ACC112 (cell line): ENCODE results near the gene CISD3.
A peak's percentile ranks its signal among the peaks of the same experiment; 100 is the strongest.

Experiments used
- H2AFZ ChIP-seq: fragments of 200-600 bp; sonication (generic); one replicate; pipeline ENCODE4 v1.6.0; 2017; ENCODE audit warnings: antibody characterized with exemption, low read length; ENCODE audit not compliant: unreplicated experiment
- H3K27ac ChIP-seq: fragments of 200-600 bp; sonication (generic); 2 replicates; pipeline ENCODE4 v1.5.1; 2014; ENCODE audit warnings: low read depth, mild to moderate bottlenecking, antibody characterized with exemption, low read length, moderate library complexity
- H3K27me3 ChIP-seq: fragments of 200-600 bp; sonication (generic); 2 replicates; pipeline ENCODE4 v1.6.1; 2014; ENCODE audit warnings: mild to moderate bottlenecking, antibody characterized with exemption, low read length, moderate library complexity, mixed read lengths; ENCODE audit not compliant: insufficient read depth
- H3K36me3 ChIP-seq: fragments of 200-600 bp; sonication (generic); 2 replicates; pipeline ENCODE4 v1.6.1; 2016; ENCODE audit warnings: mild to moderate bottlenecking, antibody characterized with exemption, low read length, moderate library complexity, mixed read lengths; ENCODE audit not compliant: insufficient read depth
- H3K4me1 ChIP-seq: fragments of 200-600 bp; sonication (generic); one replicate; pipeline ENCODE4 v1.6.1; 2016; ENCODE audit warnings: low read length, mixed read lengths; ENCODE audit not compliant: insufficient read depth, unreplicated experiment, control insufficient read depth
- H3K4me3 ChIP-seq: fragments of 200-600 bp; sonication (generic); 2 replicates; pipeline ENCODE4 v1.5.1; 2014; ENCODE audit warnings: mild to moderate bottlenecking, low read depth, low read length
- H3K79me2 ChIP-seq: fragments of 200-600 bp; sonication (generic); one replicate; pipeline ENCODE4 v1.6.0; 2016; ENCODE audit warnings: low read length; ENCODE audit not compliant: control insufficient read depth, unreplicated experiment, insufficient read depth

Gene CISD3

GRCh38 chr17:38746849-38747462 lies 16.8 kb downstream of the CISD3 start:
- Histone ChIP-seq H3K36me3 (no peaks in the 10 kb centered on the region), H3K27me3 (no peaks in the 10 kb centered on the region), H3K79me2 (peaks cover 57% of the 10 kb centered on the region), H3K4me1 (peaks cover 38% of the 10 kb centered on the region), H3K4me3 (peak overlapping the region; percentile 93), H2AFZ (peak overlapping the region; percentile 4), H3K27ac (peak overlapping the region; percentile 6; the same call in 1 of the 2 replicates)

GRCh38 chr17:38747463-38748148 lies 17.5 kb downstream of the CISD3 start:
- no peaks in the 10 kb centered on the region for H3K27me3 ChIP-seq
- H3K4me1 ChIP-seq = peaks cover 32% of the 10 kb centered on the region
- H2AFZ ChIP-seq = peak overlapping the region; percentile 51
- H3K36me3 ChIP-seq = no peaks in the 10 kb centered on the region
- peak overlapping the region; percentile 38; the same call in 1 of the 2 replicates for H3K27ac ChIP-seq
- peaks cover 52% of the 10 kb centered on the region for H3K79me2 ChIP-seq
- peak overlapping the region; percentile 93 for H3K4me3 ChIP-seq

- no peaks in the 10 kb centered on the region for H3K36me3 ChIP-seq
- H3K27me3 ChIP-seq = no peaks in the 10 kb centered on the region
- H3K27ac ChIP-seq = peak within 1 kb of the TSS; percentile 38
- peak within 1 kb of the TSS; percentile 71 for H2AFZ ChIP-seq
- H3K4me3 ChIP-seq = peak within 1 kb of the TSS; percentile 93
- peaks cover 54% of the 10 kb centered on the region for H3K79me2 ChIP-seq
- peaks cover 25% of the 10 kb centered on the region for H3K4me1 ChIP-seq
Observed at GRCh38 chr17:38748149-38748891, 18.2 kb downstream of the CISD3 start, which contains the start of gene PCGF2. Gene PCGF2 (minus strand): TSS chr17:38748336. CDS start chr17:38740402, 7,934 bp downstream.

GRCh38 chr17:38748892-38749222 lies 18.7 kb downstream of the CISD3 start:
- H3K4me1 ChIP-seq = peaks cover 26% of the 10 kb centered on the region
- peak overlapping the region; percentile 32 for H3K27ac ChIP-seq
- H3K79me2 ChIP-seq = peaks cover 53% of the 10 kb centered on the region
- peak overlapping the region; percentile 71 for H2AFZ ChIP-seq
- H3K36me3 ChIP-seq = no peaks in the 10 kb centered on the region
- peak overlapping the region; percentile 87 for H3K4me3 ChIP-seq
- no peaks in the 10 kb centered on the region for H3K27me3 ChIP-seq

- Histone ChIP-seq H3K27ac (peak overlapping the region; percentile 32), H2AFZ (peak overlapping the region; percentile 71), H3K4me3 (peak overlapping the region; percentile 87), H3K79me2 (peaks cover 53% of the 10 kb centered on the region), H3K36me3 (0 out of 2 replicates have a peak, but pooled peaks cover under 1% of the 10 kb centered on the region), H3K4me1 (peaks cover 27% of the 10 kb centered on the region), H3K27me3 (no peaks in the 10 kb centered on the region)
Observed at GRCh38 chr17:38749223-38750043, 19.3 kb downstream of the CISD3 start.

- Histone ChIP-seq H3K27ac (no peak overlapping the region), H2AFZ (no peak overlapping the region), H3K4me1 (peaks cover 27% of the 10 kb centered on the region), H3K4me3 (peak overlapping the region; percentile 87), H3K79me2 (peaks cover 54% of the 10 kb centered on the region), H3K36me3 (0 out of 2 replicates have a peak, but pooled peaks cover 6% of the 10 kb centered on the region), H3K27me3 (no peaks in the 10 kb centered on the region)
Observed at GRCh38 chr17:38750044-38750311, 19.8 kb downstream of the CISD3 start.

- Histone ChIP-seq H3K36me3 (0 out of 2 replicates have a peak, but pooled peaks cover 6% of the 10 kb centered on the region), H2AFZ (no peak overlapping the region), H3K79me2 (peaks cover 50% of the 10 kb centered on the region), H3K27ac (no peak overlapping the region), H3K4me3 (peak overlapping the region; percentile 87), H3K4me1 (peaks cover 27% of the 10 kb centered on the region), H3K27me3 (no peaks in the 10 kb centered on the region)
Observed at GRCh38 chr17:38750312-38751121, 20.4 kb downstream of the CISD3 start.

GRCh38 chr17:38751144-38751807 lies 21.1 kb downstream of the CISD3 start:
- H3K4me3 ChIP-seq = peak overlapping the region; percentile 87

GRCh38 chr17:38751808-38752307 lies 21.7 kb downstream of the CISD3 start:
- H3K4me3 ChIP-seq = peak overlapping the region; percentile 87
- peak overlapping the region; percentile 62 for H3K27ac ChIP-seq
- H3K79me2 ChIP-seq = peaks cover 37% of the 10 kb centered on the region
- H2AFZ ChIP-seq = peak overlapping the region; percentile 76
- peaks cover 16% of the 10 kb centered on the region for H3K4me1 ChIP-seq
- peaks cover 12% of the 10 kb centered on the region for H3K36me3 ChIP-seq
- no peaks in the 10 kb centered on the region for H3K27me3 ChIP-seq

More at GRCh38 chr17:38751144-38751807, 21.1 kb downstream of the CISD3 start:
- H3K27ac ChIP-seq = no peak overlapping the region
- H3K36me3 ChIP-seq = peaks cover 12% of the 10 kb centered on the region
- peak overlapping the region; percentile 31 for H2AFZ ChIP-seq
- H3K79me2 ChIP-seq = peaks cover 43% of the 10 kb centered on the region
- H3K4me1 ChIP-seq = peaks cover 22% of the 10 kb centered on the region
- H3K27me3 ChIP-seq = no peaks in the 10 kb centered on the region
